ENCODE data around the gene CARD11.
A peak's percentile ranks its signal among the peaks of the same experiment; 100 is the strongest.
"Not testable (repeated sequence)": the region's sequence is repeated elsewhere in the genome, so short reads cannot be mapped to it uniquely, and the experiment has no call there.

The CARD11 gene

DNA sequence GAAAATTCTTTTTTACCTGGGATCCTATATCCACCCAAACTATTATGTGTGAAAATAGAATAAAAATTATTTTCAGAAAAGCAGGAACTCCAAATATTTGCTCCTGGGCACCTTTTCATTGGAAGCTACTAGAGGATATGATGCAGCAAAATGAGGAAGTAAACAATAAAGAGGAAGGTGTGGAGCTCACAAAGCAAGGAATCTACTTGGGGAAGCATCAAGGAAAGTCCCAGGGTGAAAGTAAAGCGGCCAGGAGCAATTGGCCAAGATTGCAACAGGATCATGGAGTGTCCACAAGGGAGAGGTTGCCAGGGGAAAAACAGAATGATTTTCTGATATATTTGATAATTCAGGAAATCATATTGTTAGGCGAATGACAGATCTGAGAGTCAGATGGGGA is 80.8 kb downstream of the CARD11 start:
- POLR2A ChIA-PET (ENCODE audit: low non-redundant PET): no interaction called here
- CTCF ChIA-PET: no interaction called here
- no peak overlapping the region for H3K27ac ChIP-seq
- TF ChIP-seq, protein P1, sequence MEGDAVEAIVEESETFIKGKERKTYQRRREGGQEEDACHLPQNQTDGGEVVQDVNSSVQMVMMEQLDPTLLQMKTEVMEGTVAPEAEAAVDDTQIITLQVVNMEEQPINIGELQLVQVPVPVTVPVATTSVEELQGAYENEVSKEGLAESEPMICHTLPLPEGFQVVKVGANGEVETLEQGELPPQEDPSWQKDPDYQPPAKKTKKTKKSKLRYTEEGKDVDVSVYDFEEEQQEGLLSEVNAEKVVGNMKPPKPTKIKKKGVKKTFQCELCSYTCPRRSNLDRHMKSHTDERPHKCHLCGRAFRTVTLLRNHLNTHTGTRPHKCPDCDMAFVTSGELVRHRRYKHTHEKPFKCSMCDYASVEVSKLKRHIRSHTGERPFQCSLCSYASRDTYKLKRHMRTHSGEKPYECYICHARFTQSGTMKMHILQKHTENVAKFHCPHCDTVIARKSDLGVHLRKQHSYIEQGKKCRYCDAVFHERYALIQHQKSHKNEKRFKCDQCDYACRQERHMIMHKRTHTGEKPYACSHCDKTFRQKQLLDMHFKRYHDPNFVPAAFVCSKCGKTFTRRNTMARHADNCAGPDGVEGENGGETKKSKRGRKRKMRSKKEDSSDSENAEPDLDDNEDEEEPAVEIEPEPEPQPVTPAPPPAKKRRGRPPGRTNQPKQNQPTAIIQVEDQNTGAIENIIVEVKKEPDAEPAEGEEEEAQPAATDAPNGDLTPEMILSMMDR (conservative IDR thresholded peaks at IDR 0.05; ENCODE audit: low read depth): no peak
- no peak for DNase-seq (ENCODE audit: low spot score)

DNA sequence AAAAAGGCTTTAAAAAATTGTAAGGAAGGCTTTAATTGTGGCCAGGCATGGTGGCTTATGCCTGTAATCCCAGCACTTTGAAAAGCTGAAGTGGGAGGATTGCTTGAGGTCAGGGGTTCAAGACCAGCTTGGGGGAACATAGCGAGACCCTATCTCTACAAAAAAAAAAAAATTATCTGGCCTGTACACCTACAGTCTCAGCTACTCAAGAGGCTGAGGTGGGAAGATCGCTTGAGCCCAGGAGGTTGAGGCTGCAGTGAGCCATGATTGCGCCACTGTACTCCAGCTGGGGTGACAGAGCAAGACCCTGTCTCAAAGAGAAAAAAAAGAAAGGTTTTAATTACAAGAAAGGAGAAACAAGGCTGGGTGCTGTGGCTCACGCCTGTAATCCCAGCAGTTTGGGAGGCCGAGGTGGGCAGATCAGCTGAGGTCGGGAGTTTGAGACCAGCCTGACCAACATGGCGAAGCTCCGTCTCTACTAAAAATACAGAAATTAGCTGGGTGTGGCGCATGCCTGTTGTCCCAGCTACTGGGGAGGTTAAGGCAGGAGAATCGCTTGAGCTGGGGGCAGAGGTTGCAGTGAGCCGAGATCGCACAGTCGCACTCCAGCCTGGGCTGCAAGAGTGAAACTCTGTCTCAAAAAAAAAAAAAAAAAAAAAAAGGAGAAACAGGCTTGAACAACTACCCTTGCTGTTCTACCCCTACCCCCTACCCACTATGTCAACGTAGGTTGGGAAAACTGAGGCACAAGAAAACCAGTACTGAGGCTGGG is 83.7 kb downstream of the CARD11 start:
- TF ChIP-seq, protein P1 (conservative IDR thresholded peaks at IDR 0.05; ENCODE audit: low read depth): no peak
- no peak overlapping the region for H3K27ac ChIP-seq
- no peak for DNase-seq (ENCODE audit: low spot score)
- ChIA-PET POLR2A (ENCODE audit: low non-redundant PET) (interaction anchor here (0.6 kb wide), 1 partner anchor 16 kb away, joined by 4 read pairs; no protein-coding TSS in a partner anchor), CTCF (interaction anchor here (1.1 kb wide), 1 partner anchor 360 kb away, joined by 3 read pairs; no protein-coding TSS in a partner anchor)

DNA sequence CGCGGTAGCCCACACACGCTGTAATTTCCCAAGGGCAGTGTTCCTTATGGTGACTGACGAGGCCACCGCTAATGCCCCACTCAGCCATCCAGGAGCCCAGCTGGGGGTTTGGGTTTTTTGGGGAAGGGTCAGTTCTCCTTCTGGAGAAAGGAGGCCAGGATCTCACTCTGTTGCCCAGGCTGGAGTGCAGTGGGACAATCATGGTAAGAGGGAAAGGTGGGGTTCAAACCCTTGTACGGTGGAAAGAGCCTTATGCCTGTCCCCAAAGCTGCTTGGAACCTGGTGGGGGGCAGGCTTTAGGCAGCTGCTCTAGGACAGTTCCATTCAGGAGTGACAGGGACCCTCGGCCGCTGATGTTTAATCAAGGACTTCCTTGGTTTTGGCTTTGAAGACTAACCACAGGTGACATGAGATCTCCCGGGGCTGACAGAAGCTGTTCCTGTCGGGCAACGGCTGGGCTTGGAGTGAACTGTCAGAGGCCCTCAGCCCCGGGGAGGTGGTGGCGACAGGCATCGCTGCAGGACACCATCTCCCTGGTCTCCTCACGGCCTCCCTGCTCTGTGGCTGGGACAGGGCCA is 84.5 kb downstream of the CARD11 start:
- no peak overlapping the region for H3K27ac ChIP-seq
- TF ChIP-seq, protein P1 (conservative IDR thresholded peaks at IDR 0.05; ENCODE audit: low read depth): no peak
- ChIA-PET CTCF (interaction anchor here (1.1 kb wide), 1 partner anchor 361 kb away, joined by 3 read pairs; no protein-coding TSS in a partner anchor), POLR2A (ENCODE audit: low non-redundant PET) (no interaction called here)
- no peak for DNase-seq (ENCODE audit: low spot score)

DNA sequence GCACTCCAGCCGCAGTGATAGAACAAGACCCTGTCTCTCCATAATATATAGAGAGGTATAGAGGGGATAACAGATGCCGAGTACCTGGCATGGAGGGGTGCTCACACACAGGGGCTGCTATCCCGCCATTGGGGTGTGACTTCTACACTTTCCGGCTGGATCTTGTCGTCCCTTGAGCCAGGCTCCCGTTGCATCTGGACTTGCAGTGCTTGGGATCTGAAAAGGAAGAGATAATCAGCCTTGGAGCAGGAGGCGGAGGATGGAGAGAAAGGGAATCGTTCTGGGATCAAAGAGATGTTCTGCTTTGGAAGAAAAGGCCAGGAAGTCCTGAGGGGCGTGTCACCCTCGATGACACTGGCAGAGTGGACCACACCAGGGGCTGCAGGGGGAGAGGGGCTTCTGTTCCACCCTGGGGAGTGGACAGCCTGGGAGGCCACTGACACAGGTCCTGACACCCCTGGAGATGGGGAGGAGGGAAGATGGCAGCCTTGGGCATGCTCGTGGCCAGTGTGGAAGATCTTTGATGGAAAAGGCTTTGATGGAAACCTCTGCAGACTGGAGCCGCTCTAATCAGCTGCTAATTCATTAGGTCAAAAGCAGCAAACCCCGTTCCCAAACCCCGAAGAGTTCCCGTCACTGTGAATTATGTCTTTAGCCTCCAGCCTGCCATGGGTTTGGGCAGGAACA is 85.1 kb downstream of the CARD11 start:
- TF ChIP-seq, protein P1 (conservative IDR thresholded peaks at IDR 0.05; ENCODE audit: low read depth): no peak
- ChIA-PET CTCF (interaction anchor here (0.5 to 1.1 kb wide), 2 partner anchors 240 to 361 kb away, joined by 3 read pairs; no protein-coding TSS in a partner anchor), POLR2A (ENCODE audit: low non-redundant PET) (no interaction called here)
- peak overlapping the region; percentile 92 for H3K27ac ChIP-seq
- DNase-seq (ENCODE audit: low spot score): no peak

DNA sequence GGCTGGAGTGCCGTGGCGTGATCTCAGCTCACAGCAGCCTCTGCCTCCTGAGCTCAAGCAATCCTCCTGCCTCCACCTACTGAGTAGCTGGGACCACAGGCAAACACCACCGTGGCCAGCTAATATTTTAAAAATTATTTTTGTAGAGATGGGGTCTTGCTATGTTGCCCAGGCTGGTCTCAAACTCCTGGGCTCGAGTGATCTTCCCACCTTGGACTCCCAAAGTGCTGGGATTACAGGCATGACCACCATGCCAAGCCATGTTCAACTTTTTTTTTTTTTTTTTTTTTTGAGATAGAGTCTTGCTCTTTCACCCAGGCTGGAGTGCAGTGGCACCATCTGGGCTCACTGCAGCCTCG is 86.3 kb downstream of the CARD11 start:
- peak overlapping the region; percentile 92 for H3K27ac ChIP-seq
- DNase-seq (ENCODE audit: low spot score); POLR2A ChIA-PET (ENCODE audit: low non-redundant PET); CTCF ChIA-PET: not testable (repeated sequence)

DNA sequence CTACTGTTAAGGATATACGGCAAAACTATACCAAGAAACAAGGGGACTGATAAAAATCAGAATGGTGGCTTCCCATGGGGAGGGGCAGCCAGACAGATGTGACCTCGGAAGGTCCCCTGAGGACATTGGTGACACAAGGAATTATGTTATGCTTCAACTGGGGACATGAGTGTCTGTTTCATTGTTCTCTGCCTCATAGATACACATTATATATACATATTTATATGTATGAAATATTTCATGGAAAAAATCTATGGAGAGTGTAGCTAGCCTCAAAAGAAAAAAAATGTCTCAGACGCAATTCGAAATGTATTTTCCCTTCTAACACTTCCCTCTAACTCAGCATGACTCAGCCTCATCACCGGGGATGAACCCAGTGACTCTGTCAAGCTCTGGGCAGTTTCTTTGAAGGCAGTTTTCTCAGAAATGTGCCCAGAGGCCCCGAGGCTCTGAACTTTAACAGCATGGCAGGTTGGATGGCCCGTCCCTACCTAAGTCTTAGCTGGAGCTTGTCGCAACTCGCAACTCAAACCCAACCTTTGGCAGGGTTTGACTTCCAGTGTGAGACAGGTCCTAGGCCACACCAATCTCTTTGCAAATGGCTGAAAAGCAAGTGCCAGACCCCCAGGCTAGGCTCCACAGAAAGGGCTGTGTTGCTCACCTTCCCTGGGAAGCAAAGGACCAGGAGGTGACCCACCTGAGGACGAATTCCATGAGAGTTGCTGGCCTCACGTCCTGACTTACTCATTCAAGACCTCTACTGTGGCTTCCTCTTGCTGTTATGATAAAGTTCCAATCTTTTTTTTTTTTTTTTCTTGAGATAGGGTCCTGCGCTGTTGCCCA is 86.9 kb downstream of the CARD11 start:
- TF ChIP-seq, protein P1 (conservative IDR thresholded peaks at IDR 0.05; ENCODE audit: low read depth): no peak
- DNase-seq (ENCODE audit: low spot score): peak; percentile 93
- ChIA-PET POLR2A (ENCODE audit: low non-redundant PET) (no interaction called here), CTCF (interaction anchor here (0.7 kb wide), 1 partner anchor 43 kb away, joined by 3 read pairs; no protein-coding TSS in a partner anchor)
- H3K27ac ChIP-seq: peak overlapping the region; percentile 92

All from RWPE1 (cell line).